Measurements from ENCODE around the gene SETDB1. TPM values are rescaled to one million over a fixed set of nuclear protein-coding genes. Genes with fewer than 3 reads are reported as not detected.

The SETDB1 gene
- total RNA-seq, 2 donors from 2014 or later: 68.6 to 73.5 TPM

- H3K27ac ChIP-seq (ENCODE audit: low read depth, low read length): no peak overlapping the region
- H3K9me3 Mint-ChIP-seq: no peaks in the 10 kb centered on the region
- WGBS, 2 experiments (ENCODE audit: insufficient coverage in 1 of 2, insufficient read length in 1 of 2): 79 to 88% methylated on average over 2 to 3 of the region's 4 CpGs
- TF ChIP-seq CTCF (conservative IDR thresholded peaks at IDR 0.05): no peak
- H3K27me3 ChIP-seq (ENCODE audit: control insufficient read depth, insufficient read depth, low read length, poor library complexity, severe bottlenecking): no peaks in the 10 kb centered on the region
- H3K27ac Mint-ChIP-seq: peak overlapping the region; percentile 96
- peak overlapping the region; percentile 81 for H3K4me3 ChIP-seq (ENCODE audit: low read length)
- H3K9ac ChIP-seq (ENCODE audit: extremely low read depth, low read length, poor library complexity, severe bottlenecking): peak overlapping the region; percentile 57
- H3K27me3 Mint-ChIP-seq (ENCODE audit: insufficient read depth): no peaks in the 10 kb centered on the region
- H3K9me3 ChIP-seq (ENCODE audit: control insufficient read depth, low read length): no peaks in the 10 kb centered on the region
- H3K36me3 Mint-ChIP-seq (ENCODE audit: low read depth): no peaks in the 10 kb centered on the region
- peaks cover 9% of the 10 kb centered on the region for H3K4me1 ChIP-seq (ENCODE audit: control insufficient read depth, insufficient read depth, low read length)
- H3K4me3 Mint-ChIP-seq: peak overlapping the region; percentile 98
- H3K36me3 ChIP-seq (ENCODE audit: control insufficient read depth, insufficient read depth, low read length): no peaks in the 10 kb centered on the region
- DNase-seq: no peak
- peaks cover 37% of the 10 kb centered on the region for H3K4me1 Mint-ChIP-seq
These were observed 79.7 kb downstream of the SETDB1 start for GRCh38 chr1:151005729-151006319.

GRCh38 chr1:151006327-151007052 lies 80.3 kb downstream of the SETDB1 start, which contains the start of gene MINDY1:
TSS of gene MINDY1 (minus strand) at chr1:151006902. CDS start at chr1:151002617, 4,285 bp downstream.
- Histone ChIP-seq H3K36me3 (ENCODE audit: control insufficient read depth, insufficient read depth, low read length) (no peaks in the 10 kb centered on the region), H3K27me3 (ENCODE audit: control insufficient read depth, insufficient read depth, low read length, poor library complexity, severe bottlenecking) (no peaks in the 10 kb centered on the region), H3K9ac (ENCODE audit: extremely low read depth, low read length, poor library complexity, severe bottlenecking) (peak within 1 kb of the TSS; percentile 85), H3K4me3 (ENCODE audit: low read length) (peak within 1 kb of the TSS; percentile 97), H3K9me3 (ENCODE audit: control insufficient read depth, low read length) (no peaks in the 10 kb centered on the region), H3K4me1 (ENCODE audit: control insufficient read depth, insufficient read depth, low read length) (peaks cover 9% of the 10 kb centered on the region), H3K27ac (ENCODE audit: low read depth, low read length) (peak within 1 kb of the TSS; percentile 88)
- H3K36me3 Mint-ChIP-seq (ENCODE audit: low read depth): no peaks in the 10 kb centered on the region
- H3K27ac Mint-ChIP-seq: peak within 1 kb of the TSS; percentile 96
- 18 to 20% methylated on average over 10 to 18 of the region's 18 CpGs for WGBS, 2 experiments (ENCODE audit: insufficient coverage in 1 of 2, insufficient read length in 1 of 2)
- peaks cover 37% of the 10 kb centered on the region for H3K4me1 Mint-ChIP-seq
- peak; percentile 91 for DNase-seq
- no peaks in the 10 kb centered on the region for H3K9me3 Mint-ChIP-seq
- peak; percentile 72 for TF ChIP-seq CTCF (conservative IDR thresholded peaks at IDR 0.05)
- H3K27me3 Mint-ChIP-seq (ENCODE audit: insufficient read depth): no peaks in the 10 kb centered on the region
- peak within 1 kb of the TSS; percentile 98 for H3K4me3 Mint-ChIP-seq

GRCh38 chr1:151007853-151008243 lies 81.7 kb downstream of the SETDB1 start:
- peaks cover 34% of the 10 kb centered on the region for H3K4me1 Mint-ChIP-seq
- Histone ChIP-seq H3K27me3 (ENCODE audit: control insufficient read depth, insufficient read depth, low read length, poor library complexity, severe bottlenecking) (no peaks in the 10 kb centered on the region), H3K4me1 (ENCODE audit: control insufficient read depth, insufficient read depth, low read length) (peaks cover 9% of the 10 kb centered on the region), H3K9me3 (ENCODE audit: control insufficient read depth, low read length) (no peaks in the 10 kb centered on the region), H3K4me3 (ENCODE audit: low read length) (peak overlapping the region; percentile 97), H3K9ac (ENCODE audit: extremely low read depth, low read length, poor library complexity, severe bottlenecking) (peak overlapping the region; percentile 85), H3K36me3 (ENCODE audit: control insufficient read depth, insufficient read depth, low read length) (no peaks in the 10 kb centered on the region), H3K27ac (ENCODE audit: low read depth, low read length) (peak overlapping the region; percentile 88)
- H3K27me3 Mint-ChIP-seq (ENCODE audit: insufficient read depth): no peaks in the 10 kb centered on the region
- no peak for DNase-seq
- no peaks in the 10 kb centered on the region for H3K36me3 Mint-ChIP-seq (ENCODE audit: low read depth)
- TF ChIP-seq CTCF (conservative IDR thresholded peaks at IDR 0.05): no peak
- no peaks in the 10 kb centered on the region for H3K9me3 Mint-ChIP-seq
- WGBS, 2 experiments (ENCODE audit: insufficient coverage in 1 of 2, insufficient read length in 1 of 2): 39 to 49% methylated on average over 3 to 4 of the region's 4 CpGs
- peak overlapping the region; percentile 98 for H3K4me3 Mint-ChIP-seq
- peak overlapping the region; percentile 96 for H3K27ac Mint-ChIP-seq
